Activated B cell treated with CpG ODN at 0.5 μM for 24 hours (primary cell): ENCODE results near the gene GPBP1L1. TPM values are rescaled to one million over a fixed set of nuclear protein-coding genes. Genes with fewer than 3 reads are reported as not detected.

Experiments used
- ATAC-seq: fragments of 200-7000 bp; cut with Tn5 transposase; one replicate; pipeline ENCODE4 v1.10.0; 2021; ENCODE audit warnings: low read depth, mild to moderate bottlenecking, moderate library complexity
- CTCF ChIA-PET: fragments of 350-600 bp; sonication (Branson Sonifier 250); formaldehyde crosslinking; loops from one replicate; lab custom pipeline; 2021; ENCODE audit warnings: antibody characterized with exemption; lab: Charles Lee
- POLR2A ChIA-PET: fragments of 350-600 bp; sonication (Branson Sonifier 250); formaldehyde crosslinking; loops from one replicate; lab custom pipeline; 2021; ENCODE audit warnings: antibody characterized with exemption; lab: Charles Lee
- DNase-seq: peaks from one replicate; pipeline ENCODE4 v3.0.0; 2022
- H3K27ac Mint-ChIP-seq: one replicate; pipeline ENCODE4 v1.8.0; 2020; ENCODE audit warnings: mixed read lengths
- H3K27me3 Mint-ChIP-seq: one replicate; pipeline ENCODE4 v1.8.0; 2021; ENCODE audit warnings: mixed read lengths
- H3K36me3 Mint-ChIP-seq: one replicate; pipeline ENCODE4 v1.8.0; 2021; ENCODE audit warnings: low read depth, mixed read lengths
- H3K4me1 Mint-ChIP-seq: one replicate; pipeline ENCODE4 v1.8.0; 2021; ENCODE audit warnings: mixed read lengths
- H3K4me3 Mint-ChIP-seq: one replicate; pipeline ENCODE4 v1.8.0; 2020; ENCODE audit warnings: mild to moderate bottlenecking, mixed read lengths
- H3K9me3 Mint-ChIP-seq: one replicate; pipeline ENCODE4 v1.8.0; 2020; ENCODE audit warnings: mixed read lengths
- CTCF ChIP-seq: fragments of 200-600 bp; IDR thresholded peaks from one replicate; pipeline ENCODE4 v1.8.0; 2022; ENCODE audit warnings: antibody characterized with exemption, mild to moderate bottlenecking
- intact Hi-C: fragments of 100-400 bp; cut with micrococcal nuclease; formaldehyde crosslinking; loops from one replicate; pipeline ENCODE4 v1.15.1; 2024
- total RNA-seq: library from RNA; stranded (reverse); gene quantifications from 2 replicates; pipeline ENCODE4 v1.2.3, GENCODE V29; 2022

The GPBP1L1 gene
- total RNA-seq, 1 donor from 2014 or later, result 138 TPM

GRCh38 chr1:45656573-45657226 is 29.6 kb downstream of the GPBP1L1 start:
- intact Hi-C loops, result no loop called here
- DNase-seq (no peak), ATAC-seq (no peak)
- ChIA-PET POLR2A (interaction anchor here (0.6 to 0.7 kb wide), 3 partner anchors 298 to 525 kb away, joined by 3 to 5 read pairs (median 4); no protein-coding TSS in a partner anchor), CTCF (no interaction called here)
- Mint-ChIP-seq H3K9me3 (no peaks in the 10 kb centered on the region), H3K27me3 (no peaks in the 10 kb centered on the region), H3K27ac (no peak overlapping the region), H3K4me1 (no peaks in the 10 kb centered on the region), H3K4me3 (no peak overlapping the region), H3K36me3 (peaks cover 83% of the 10 kb centered on the region)
- TF ChIP-seq CTCF, result no peak

GRCh38 chr1:45654540-45655280 is 31.6 kb downstream of the GPBP1L1 start:
- ATAC-seq, result no peak

DNA sequence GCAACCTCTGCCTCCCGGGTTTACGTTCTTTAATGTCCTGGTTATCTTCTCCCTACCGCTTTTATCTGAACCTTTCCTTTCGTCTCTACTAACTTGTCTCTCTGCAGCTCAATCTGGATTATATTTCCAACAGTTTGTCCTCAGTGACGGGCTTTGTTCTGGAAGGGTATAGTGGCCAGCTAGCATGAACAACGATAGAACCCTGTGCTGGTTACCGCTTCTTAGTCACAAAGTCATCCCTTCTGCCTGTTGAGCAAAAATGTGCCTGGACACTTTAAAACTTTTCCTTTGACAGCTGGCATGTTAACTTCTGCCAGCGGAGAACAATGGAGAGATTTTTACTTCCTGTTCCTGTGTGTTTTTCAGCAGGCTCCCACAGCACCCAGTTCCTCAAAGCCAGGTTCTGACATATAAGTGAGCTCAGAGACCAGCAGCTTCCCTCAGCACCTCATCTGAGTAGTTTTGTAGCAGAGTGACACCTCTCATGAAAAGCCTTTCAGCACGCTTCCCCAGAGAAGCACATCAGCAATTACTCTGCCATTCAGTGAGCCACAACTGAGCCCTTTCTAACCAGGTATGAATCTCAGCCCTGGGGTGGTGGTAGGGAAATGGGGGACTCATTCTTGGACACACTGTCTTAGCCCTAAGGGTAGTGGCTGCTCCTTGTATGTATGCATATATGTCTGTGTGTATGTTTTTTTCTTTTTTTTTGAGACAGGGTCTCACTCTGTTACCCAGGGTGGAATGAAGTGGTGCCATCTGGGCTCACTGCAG is 38.9 kb downstream of the GPBP1L1 start:
- H3K4me1 Mint-ChIP-seq, result peaks cover 27% of the 10 kb centered on the region
- CTCF ChIA-PET, result no interaction called here

More at GRCh38 chr1:45654540-45655280, 31.6 kb downstream of the GPBP1L1 start:
- intact Hi-C loops, result no loop called here
- no peak overlapping the region for H3K27ac Mint-ChIP-seq
- H3K27me3 Mint-ChIP-seq, result no peaks in the 10 kb centered on the region
- DNase-seq, result no peak
- peaks cover 89% of the 10 kb centered on the region for H3K36me3 Mint-ChIP-seq
- ChIA-PET CTCF (no interaction called here), POLR2A (no interaction called here)
- no peak for TF ChIP-seq CTCF
- no peaks in the 10 kb centered on the region for H3K9me3 Mint-ChIP-seq
- H3K4me3 Mint-ChIP-seq, result no peak overlapping the region
- no peaks in the 10 kb centered on the region for H3K4me1 Mint-ChIP-seq

DNA sequence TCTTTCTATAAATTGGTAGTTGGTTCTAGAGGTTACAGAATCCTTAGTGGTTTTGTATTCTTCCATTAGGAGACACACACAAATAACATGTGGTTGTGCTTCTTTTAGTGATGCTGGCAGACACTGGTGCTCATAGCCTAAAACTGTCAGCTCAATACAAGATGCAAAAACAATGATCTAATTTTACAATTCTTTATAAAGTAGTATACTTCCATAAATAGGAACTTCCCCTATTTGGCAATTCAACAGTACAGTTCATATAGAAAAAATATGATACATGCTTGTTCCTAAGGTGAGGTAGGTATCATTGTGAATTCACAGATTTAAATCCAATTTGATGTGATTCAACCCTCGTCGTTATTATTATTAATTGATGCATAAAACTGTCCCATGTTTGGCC is 41.7 kb downstream of the GPBP1L1 start:
- ChIA-PET CTCF (no interaction called here), POLR2A (interaction anchor here (0.7 to 1.2 kb wide), 2 partner anchors 11 to 41 kb away, joined by 3 read pairs; partner anchors contain the start of gene GPBP1L1)
- no peak for TF ChIP-seq CTCF
- Mint-ChIP-seq H3K4me3 (no peak overlapping the region), H3K27me3 (no peaks in the 10 kb centered on the region), H3K36me3 (peaks cover 57% of the 10 kb centered on the region), H3K4me1 (peaks cover 27% of the 10 kb centered on the region), H3K27ac (no peak overlapping the region), H3K9me3 (no peaks in the 10 kb centered on the region)
- intact Hi-C loops, result no loop called here
- ATAC-seq, result no peak
- no peak for DNase-seq

More for the DNA sequence above, 38.9 kb downstream of the GPBP1L1 start:
- no peaks in the 10 kb centered on the region for H3K27me3 Mint-ChIP-seq
- no peak for ATAC-seq
- intact Hi-C loops, result no loop called here
- H3K9me3 Mint-ChIP-seq, result no peaks in the 10 kb centered on the region
- H3K27ac Mint-ChIP-seq, result no peak overlapping the region
- DNase-seq, result no peak
- H3K4me3 Mint-ChIP-seq, result no peak overlapping the region
- POLR2A ChIA-PET, result interaction anchor here (0.5 to 0.6 kb wide), 2 partner anchors 54 to 100 kb away, joined by 3 to 7 read pairs; no protein-coding TSS in a partner anchor
- peaks cover 62% of the 10 kb centered on the region for H3K36me3 Mint-ChIP-seq
- TF ChIP-seq CTCF, result no peak
